Measurements from ENCODE around the gene NANOS3.

DNA sequence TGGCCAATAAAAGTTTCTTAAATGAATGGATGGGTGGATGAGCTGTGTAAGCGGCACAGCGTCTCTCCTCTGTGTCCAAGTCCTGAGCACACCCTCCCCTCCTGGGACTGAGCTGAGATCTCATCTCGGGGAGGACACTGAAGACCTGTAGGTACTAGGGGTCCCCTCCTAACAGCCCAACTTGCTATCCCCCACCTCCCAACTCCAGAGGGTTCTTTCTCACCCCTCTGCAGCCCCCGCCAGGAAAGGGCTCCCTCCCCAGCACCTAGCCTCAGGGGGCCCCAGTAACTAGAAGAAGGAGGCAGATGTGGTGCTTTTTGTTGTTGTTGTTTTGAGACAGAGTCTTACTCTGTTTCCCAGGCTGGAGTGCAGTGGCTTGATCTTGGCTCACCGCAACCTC is 1.1 kb upstream of the NANOS3 start:
- TF ChIP-seq, protein P1, sequence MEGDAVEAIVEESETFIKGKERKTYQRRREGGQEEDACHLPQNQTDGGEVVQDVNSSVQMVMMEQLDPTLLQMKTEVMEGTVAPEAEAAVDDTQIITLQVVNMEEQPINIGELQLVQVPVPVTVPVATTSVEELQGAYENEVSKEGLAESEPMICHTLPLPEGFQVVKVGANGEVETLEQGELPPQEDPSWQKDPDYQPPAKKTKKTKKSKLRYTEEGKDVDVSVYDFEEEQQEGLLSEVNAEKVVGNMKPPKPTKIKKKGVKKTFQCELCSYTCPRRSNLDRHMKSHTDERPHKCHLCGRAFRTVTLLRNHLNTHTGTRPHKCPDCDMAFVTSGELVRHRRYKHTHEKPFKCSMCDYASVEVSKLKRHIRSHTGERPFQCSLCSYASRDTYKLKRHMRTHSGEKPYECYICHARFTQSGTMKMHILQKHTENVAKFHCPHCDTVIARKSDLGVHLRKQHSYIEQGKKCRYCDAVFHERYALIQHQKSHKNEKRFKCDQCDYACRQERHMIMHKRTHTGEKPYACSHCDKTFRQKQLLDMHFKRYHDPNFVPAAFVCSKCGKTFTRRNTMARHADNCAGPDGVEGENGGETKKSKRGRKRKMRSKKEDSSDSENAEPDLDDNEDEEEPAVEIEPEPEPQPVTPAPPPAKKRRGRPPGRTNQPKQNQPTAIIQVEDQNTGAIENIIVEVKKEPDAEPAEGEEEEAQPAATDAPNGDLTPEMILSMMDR (IDR thresholded peaks at IDR 0.05): no peak
- TF ChIP-seq EP300 (IDR thresholded peaks at IDR 0.05) (no peak), POLR2AphosphoS5 (IDR thresholded peaks at IDR 0.05) (no peak), POLR2A (IDR thresholded peaks at IDR 0.05) (no peak)

All from sigmoid colon (tissue), 4 donors.